Transverse colon (tissue), 4 donors: ENCODE results near the gene RPL14. TPM values are rescaled to one million over a fixed set of nuclear protein-coding genes. Genes with fewer than 3 reads are reported as not detected.

Experiments
- DNase-seq: peaks from one replicate; pipeline ENCODE4 v3.0.0-alpha.2; 2019
- H3K27ac ChIP-seq, 4 donors: fragments of 200-600 bp; sonication (generic); 2 replicates each; pipeline ENCODE4 v1.5.1; 2016 to 2018; ENCODE audit warnings: inconsistent platforms in 4 of 4
- H3K27me3 ChIP-seq: fragments of 200-600 bp; sonication (generic); 2 replicates; pipeline ENCODE4 v1.5.1; 2017; ENCODE audit warnings: inconsistent platforms
- H3K36me3 ChIP-seq, 4 donors: fragments of 200-600 bp; sonication (generic); 2 replicates each; pipeline ENCODE4 v1.5.1; 2017 to 2019; ENCODE audit warnings: inconsistent platforms in 4 of 4
- H3K4me1 ChIP-seq, 4 donors: fragments of 200-600 bp; sonication (generic); 2 replicates each; pipeline ENCODE4 v1.5.1; 2017 to 2020; ENCODE audit warnings: inconsistent platforms in 4 of 4
- H3K4me3 ChIP-seq, 4 donors: fragments of 200-600 bp; sonication (generic); 1 replicate in 1 of 4; 2 replicates in 3 of 4; pipeline versions ENCODE4 v1.5.1 to v1.6.1; 2017 to 2019; ENCODE audit warnings: inconsistent platforms in 4 of 4
- H3K9me3 ChIP-seq, 2 donors: fragments of 200-600 bp; sonication (generic); 2 replicates each; pipeline ENCODE4 v1.5.1; 2017 to 2019; ENCODE audit warnings: inconsistent platforms in 2 of 2
- CTCF ChIP-seq, 5 experiments: fragments of 200-600 bp in 3 of 5; fragments of 450-650 bp in 2 of 5; sonication (generic) in 3 of 5; IDR thresholded peaks; 1 replicate in 2 of 5; 2 replicates in 3 of 5; pipeline ENCODE4 v1.5.1; 2016 to 2017; ENCODE audit warnings: antibody characterized with exemption in 5 of 5, inconsistent platforms in 3 of 5, mild to moderate bottlenecking in 2 of 5, moderate library complexity in 1 of 5
- EP300 ChIP-seq: sonication (generic); formaldehyde crosslinking; IDR thresholded peaks from one replicate; pipeline ENCODE4 v1.6.1; 2017; ENCODE audit warnings: antibody characterized with exemption, low read depth
- POLR2A ChIP-seq: fragments of 450-650 bp; IDR thresholded peaks from one replicate; pipeline ENCODE4 v1.6.1; 2016; ENCODE audit warnings: antibody characterized with exemption, mild to moderate bottlenecking, moderate library complexity
- POLR2AphosphoS5 ChIP-seq, 3 donors: sonication (generic); formaldehyde crosslinking; IDR thresholded peaks; one replicate each; pipeline ENCODE4 v1.6.1; 2016; ENCODE audit warnings: antibody characterized with exemption in 3 of 3
- WGBS, 2 donors: methylation state at CpG; one replicate each; pipeline ENCODE4 v1.1.5; 2018; ENCODE audit warnings: low coverage in 1 of 2; 5-methylcytosine and 5-hydroxymethylcytosine counted together
- in situ Hi-C, 4 donors: fragments of 200-750 bp; cut with MboI; loops; one replicate each; pipeline versions ENCODE4 v1.15.0 to v1.15.1; 2017; ENCODE audit warnings: low sequenced_read_pairs in 3 of 4, low pct_ligation_motif_present in 1 of 4, low pct_unique_long_range_greater_than_20kb in 1 of 4
- intact Hi-C: fragments of 100-400 bp; cut with DNase I; formaldehyde crosslinking; loops from one replicate; pipeline ENCODE4 v1.15.1; 2023; ENCODE audit warnings: low total_unique reads
- total RNA-seq, 4 donors: library from RNA; depleted of rRNA; stranded (reverse); fragments of >200 nt; gene quantifications; one replicate each; pipeline ENCODE4 v1.1.0, GENCODE V29; 2016

The RPL14 gene
- total RNA-seq, 4 donors from 2014 or later, result 90.1 to 299 (median 194) TPM

- no peaks in the 10 kb centered on the region for H3K9me3 ChIP-seq
- peak; percentile 79 for DNase-seq
- H3K27ac ChIP-seq, result peak within 1 kb of the TSS; percentile 66 to 84 (median 80)
- H3K4me3 ChIP-seq, result peak within 1 kb of the TSS; percentile 62 to 95 (median 90)
- peak; percentile 49 for TF ChIP-seq POLR2A
- peak in 1 of 3 donors; percentile 21 for TF ChIP-seq POLR2AphosphoS5 (IDR thresholded peaks at IDR 0.05)
- no peak for TF ChIP-seq EP300
- no peak for TF ChIP-seq CTCF (IDR thresholded peaks at IDR 0.05)
- H3K27me3 ChIP-seq, result no peaks in the 10 kb centered on the region
- intact Hi-C loops, result no loop called here
- H3K4me1 ChIP-seq, result peaks cover 0 to 14% (median 8%) of the 10 kb centered on the region in 4 donors
- 6 to 12% methylated on average over 19 to 48 of the region's 48 CpGs for WGBS, 2 donors
- in situ Hi-C loops, result no loop called here
- H3K36me3 ChIP-seq, result peaks cover 0 to 6% (median 3%) of the 10 kb centered on the region in 4 donors
Observed at GRCh38 chr3:40476478-40477470, 19.6 kb downstream of the RPL14 start, which contains the start of gene ZNF619. TSS of gene ZNF619 (plus strand) at chr3:40477122. CDS start at chr3:40477980, 858 bp downstream.

- 0 to 42% methylated on average over 1 to 4 of the region's 4 CpGs for WGBS, 2 donors
- intact Hi-C loops, result no loop called here
- DNase-seq, result no peak
- TF ChIP-seq EP300, result no peak
- no peak for TF ChIP-seq CTCF (IDR thresholded peaks at IDR 0.05)
- TF ChIP-seq POLR2AphosphoS5 (IDR thresholded peaks at IDR 0.05), result no peak
- TF ChIP-seq POLR2A, result no peak
- peaks cover 0 to 12% (median 3%) of the 10 kb centered on the region in 4 donors for H3K36me3 ChIP-seq
- H3K27me3 ChIP-seq, result no peaks in the 10 kb centered on the region
- no peaks in the 10 kb centered on the region for H3K9me3 ChIP-seq
- peaks cover 0 to 14% (median 8%) of the 10 kb centered on the region in 4 donors for H3K4me1 ChIP-seq
- H3K4me3 ChIP-seq, result peak overlapping the region in 3 of 4 donors; percentile 62 to 95 (median 93)
- in situ Hi-C loops, result no loop called here
- peak overlapping the region in 2 of 4 donors; percentile 83 to 84 for H3K27ac ChIP-seq
Observed at GRCh38 chr3:40477666-40478065, 20.5 kb downstream of the RPL14 start.

- 96 to 100% methylated on average over 1 to 3 of the region's 3 CpGs for WGBS, 2 donors
- Histone ChIP-seq H3K4me3 (no peak overlapping the region), H3K27me3 (no peaks in the 10 kb centered on the region), H3K36me3 (peaks cover 0 to 40% (median 19%) of the 10 kb centered on the region in 4 donors), H3K27ac (no peak overlapping the region), H3K4me1 (no peaks in the 10 kb centered on the region), H3K9me3 (peaks cover 13 to 22% of the 10 kb centered on the region in 2 donors)
- no peak for TF ChIP-seq POLR2AphosphoS5 (IDR thresholded peaks at IDR 0.05)
- no peak for TF ChIP-seq CTCF (IDR thresholded peaks at IDR 0.05)
- no peak for TF ChIP-seq EP300
- TF ChIP-seq POLR2A, result no peak
- intact Hi-C loops (no loop called here), in situ Hi-C loops (no loop called here)
- DNase-seq, result no peak
Observed at GRCh38 chr3:40487172-40487571, 30.0 kb downstream of the RPL14 start.

- DNase-seq, result no peak
- H3K27me3 ChIP-seq, result no peaks in the 10 kb centered on the region
- peaks cover 13 to 21% of the 10 kb centered on the region in 2 donors for H3K9me3 ChIP-seq
- intact Hi-C loops (no loop called here), in situ Hi-C loops (no loop called here)
- peaks cover 0 to 25% (median 12%) of the 10 kb centered on the region in 4 donors for H3K36me3 ChIP-seq
- H3K4me3 ChIP-seq, result no peak overlapping the region
- TF ChIP-seq POLR2AphosphoS5 (IDR thresholded peaks at IDR 0.05) (no peak), CTCF (IDR thresholded peaks at IDR 0.05) (no peak), EP300 (no peak), POLR2A (no peak)
- H3K4me1 ChIP-seq, result no peaks in the 10 kb centered on the region
- WGBS, 2 donors, result 86 to 89% methylated on average over 4 to 5 of the region's 5 CpGs
- no peak overlapping the region for H3K27ac ChIP-seq
Observed at GRCh38 chr3:40490916-40491315, 33.8 kb downstream of the RPL14 start.
